Activated CD8-positive, alpha-beta T cell treated with anti-CD3 and anti-CD28 coated beads, Interleukin-2, amount 10 ng/mL, durations not matched to agents 7 days and 5 days (primary cell): ENCODE results near the gene PEX19. TPM values are rescaled to one million over a fixed set of nuclear protein-coding genes. Genes with fewer than 3 reads are reported as not detected.

Source experiments
- ATAC-seq: fragments of 150-1000 bp; cut with Tn5 transposase; one replicate; pipeline ENCODE4 v1.10.0; 2021; ENCODE audit warnings: moderate library complexity
- CTCF ChIA-PET: fragments of 350-600 bp; sonication (Branson Sonifier 250); formaldehyde crosslinking; loops from one replicate; lab custom pipeline; 2021; ENCODE audit warnings: antibody characterized with exemption; lab: Charles Lee
- POLR2A ChIA-PET: fragments of 350-600 bp; sonication (Branson Sonifier 250); formaldehyde crosslinking; loops from one replicate; lab custom pipeline; 2021; ENCODE audit warnings: antibody characterized with exemption; lab: Charles Lee
- DNase-seq: peaks from one replicate; pipeline ENCODE4 v3.0.0-alpha.2; 2020
- H3K27ac Mint-ChIP-seq: one replicate; pipeline ENCODE4 v1.8.0; 2021; ENCODE audit warnings: mild to moderate bottlenecking, mixed read lengths
- H3K27me3 Mint-ChIP-seq: one replicate; pipeline ENCODE4 v1.8.0; 2021; ENCODE audit warnings: low read depth, mixed read lengths
- H3K36me3 Mint-ChIP-seq: one replicate; pipeline ENCODE4 v1.8.0; 2021; ENCODE audit warnings: low read depth, mixed read lengths
- H3K4me1 Mint-ChIP-seq: one replicate; pipeline ENCODE4 v1.8.0; 2021; ENCODE audit warnings: low read depth, mixed read lengths
- H3K4me3 Mint-ChIP-seq: one replicate; pipeline ENCODE4 v1.8.0; 2021; ENCODE audit warnings: mild to moderate bottlenecking, mixed read lengths
- H3K9me3 Mint-ChIP-seq: one replicate; pipeline ENCODE4 v1.8.0; 2022; ENCODE audit warnings: mixed read lengths; ENCODE audit not compliant: insufficient read depth
- total RNA-seq, 2 experiments: library from RNA; stranded (reverse); gene quantifications; one replicate each; pipeline ENCODE4 v1.2.3, GENCODE V29; 2021

PEX19 gene
- 10 to 100 TPM; 42.3 to 42.7 TPM for total RNA-seq

GRCh38 chr1:160284782-160285344, at the start of gene PEX19:
Gene PEX19 (minus strand): TSS chr1:160285133. CDS start chr1:160285124, 9 bp downstream.
- H3K4me3 Mint-ChIP-seq: peak within 1 kb of the TSS; percentile 96
- peaks cover 20% of the 10 kb centered on the region for H3K4me1 Mint-ChIP-seq
- ATAC-seq (peak; percentile 100), DNase-seq (peak; percentile 96)
- ChIA-PET POLR2A (interaction anchor here (0.8 to 2.7 kb wide), 11 partner anchors 9 to 184 kb away, joined by 3 to 38 read pairs (median 4); partner anchors contain the start of gene DCAF8), CTCF (interaction anchor here (0.6 to 2.3 kb wide), 12 partner anchors 9 to 334 kb away, joined by 3 to 15 read pairs (median 3); partner anchors contain the start of gene DCAF8)
- peaks cover 32% of the 10 kb centered on the region for H3K36me3 Mint-ChIP-seq
- no peaks in the 10 kb centered on the region for H3K9me3 Mint-ChIP-seq
- H3K27ac Mint-ChIP-seq: peak within 1 kb of the TSS; percentile 92
- no peaks in the 10 kb centered on the region for H3K27me3 Mint-ChIP-seq

DNA sequence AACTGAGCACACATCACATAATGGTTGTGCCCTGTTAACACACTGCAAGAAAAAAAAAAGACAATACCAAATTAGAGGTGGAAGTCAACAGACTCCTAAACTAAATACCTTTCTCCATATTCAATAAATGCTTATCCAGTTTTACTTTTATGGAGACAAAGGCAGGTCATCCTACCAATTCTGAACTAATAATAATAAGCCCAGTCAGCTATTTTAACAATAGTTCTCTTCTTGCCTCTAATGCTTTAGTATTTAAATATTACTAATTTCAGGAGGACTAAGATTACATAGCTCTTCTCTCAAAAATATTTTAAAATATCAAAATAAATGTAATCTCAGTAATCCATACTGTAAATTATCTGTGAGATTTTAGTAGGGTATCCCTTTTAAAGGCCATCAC, 47.6 kb upstream of the PEX19 start:
- POLR2A ChIA-PET: no interaction called here
- ATAC-seq (no peak), DNase-seq (no peak)
- Mint-ChIP-seq H3K36me3 (peaks cover 55% of the 10 kb centered on the region), H3K4me1 (no peaks in the 10 kb centered on the region), H3K27me3 (no peaks in the 10 kb centered on the region), H3K27ac (no peak overlapping the region), H3K4me3 (no peak overlapping the region), H3K9me3 (no peaks in the 10 kb centered on the region)
- CTCF ChIA-PET: interaction anchor here (0.7 to 3.1 kb wide), 4 partner anchors 14 to 49 kb away, joined by 3 to 16 read pairs (median 5); no protein-coding TSS in a partner anchor

GRCh38 chr1:160330119-160330518, 45.2 kb upstream of the PEX19 start:
- ATAC-seq (no peak), DNase-seq (no peak)
- Mint-ChIP-seq H3K27ac (no peak overlapping the region), H3K36me3 (peaks cover 66% of the 10 kb centered on the region), H3K4me3 (no peak overlapping the region), H3K27me3 (no peaks in the 10 kb centered on the region), H3K9me3 (no peaks in the 10 kb centered on the region), H3K4me1 (no peaks in the 10 kb centered on the region)
- POLR2A ChIA-PET: interaction anchor here (0.6 to 0.9 kb wide), 2 partner anchors 55 to 277 kb away, joined by 3 read pairs; no protein-coding TSS in a partner anchor
- CTCF ChIA-PET: interaction anchor here (0.7 to 2.5 kb wide), 2 partner anchors 9 to 39 kb away, joined by 5 to 9 read pairs; no protein-coding TSS in a partner anchor

DNA sequence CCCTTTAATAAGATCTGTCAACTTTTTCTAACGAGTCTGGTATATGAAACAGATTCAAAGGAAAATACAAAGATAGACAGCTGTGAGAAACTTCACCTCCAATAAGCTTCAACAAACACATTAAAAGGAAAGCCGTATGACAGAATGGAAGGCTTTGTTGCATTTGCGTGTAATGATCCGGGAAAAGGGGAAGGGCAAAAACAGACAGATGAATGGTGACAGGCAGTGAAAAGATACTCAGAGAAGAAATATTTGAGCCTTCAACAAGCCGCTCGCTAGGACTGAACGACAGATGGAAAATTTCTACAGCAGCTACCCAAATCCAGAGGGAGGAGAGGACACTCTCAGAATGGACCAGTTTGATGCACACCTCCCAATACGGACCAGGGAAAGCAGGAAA, 43.3 kb upstream of the PEX19 start:
- Mint-ChIP-seq H3K4me1 (no peaks in the 10 kb centered on the region), H3K36me3 (peaks cover 68% of the 10 kb centered on the region), H3K27ac (no peak overlapping the region), H3K27me3 (no peaks in the 10 kb centered on the region), H3K9me3 (no peaks in the 10 kb centered on the region), H3K4me3 (no peak overlapping the region)
- ATAC-seq: no peak
- DNase-seq: no peak
- CTCF ChIA-PET: interaction anchor here (0.6 to 2.5 kb wide), 7 partner anchors 11 to 135 kb away, joined by 3 to 9 read pairs (median 3); no protein-coding TSS in a partner anchor
- POLR2A ChIA-PET: no interaction called here

GRCh38 chr1:160326418-160326817, 41.5 kb upstream of the PEX19 start:
- CTCF ChIA-PET: interaction anchor here (1.5 kb wide), 1 partner anchor 35 kb away, joined by 7 read pairs; no protein-coding TSS in a partner anchor
- ATAC-seq (no peak), DNase-seq (no peak)
- Mint-ChIP-seq H3K4me1 (no peaks in the 10 kb centered on the region), H3K27ac (no peak overlapping the region), H3K27me3 (no peaks in the 10 kb centered on the region), H3K4me3 (no peak overlapping the region), H3K9me3 (no peaks in the 10 kb centered on the region), H3K36me3 (peaks cover 72% of the 10 kb centered on the region)
- POLR2A ChIA-PET: no interaction called here

DNA sequence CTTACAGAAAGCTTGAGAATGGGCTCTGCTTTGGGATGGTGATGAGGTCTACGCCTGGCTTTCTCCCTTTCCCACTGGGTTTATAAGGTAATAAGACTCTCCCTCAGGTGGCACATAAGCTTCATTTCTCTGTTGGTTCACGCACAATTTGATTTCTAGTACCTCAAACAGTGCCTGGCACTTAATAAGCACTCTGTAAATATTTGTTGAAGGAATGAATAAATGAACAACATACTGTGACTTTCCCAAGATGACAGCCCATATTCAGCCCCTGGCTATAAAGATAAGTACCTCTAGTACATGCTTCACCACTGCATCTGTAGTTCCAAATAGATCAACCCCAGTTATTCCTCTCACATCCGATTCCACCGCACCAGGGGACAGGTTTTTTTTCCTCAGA, 40.3 kb upstream of the PEX19 start:
- H3K9me3 Mint-ChIP-seq: no peaks in the 10 kb centered on the region
- POLR2A ChIA-PET: interaction anchor here (0.6 kb wide), 1 partner anchor 99 kb away, joined by 3 read pairs; no protein-coding TSS in a partner anchor
- CTCF ChIA-PET: interaction anchor here (1.3 kb wide), 1 partner anchor 34 kb away, joined by 6 read pairs; no protein-coding TSS in a partner anchor
- no peaks in the 10 kb centered on the region for H3K4me1 Mint-ChIP-seq
- ATAC-seq (no peak), DNase-seq (no peak)
- no peak overlapping the region for H3K27ac Mint-ChIP-seq
- H3K4me3 Mint-ChIP-seq: no peak overlapping the region
- no peaks in the 10 kb centered on the region for H3K27me3 Mint-ChIP-seq
- peaks cover 75% of the 10 kb centered on the region for H3K36me3 Mint-ChIP-seq

- CTCF ChIA-PET: interaction anchor here (1.9 to 2.2 kb wide), 2 partner anchors 31 to 70 kb away, joined by 6 to 7 read pairs; no protein-coding TSS in a partner anchor
- H3K27ac Mint-ChIP-seq: no peak overlapping the region
- H3K36me3 Mint-ChIP-seq: peaks cover 72% of the 10 kb centered on the region
Measured at GRCh38 chr1:160322831-160323230, 37.9 kb upstream of the PEX19 start.

GRCh38 chr1:160315359-160315758, 30.4 kb upstream of the PEX19 start:
- CTCF ChIA-PET: interaction anchor here (2.1 kb wide), 1 partner anchor 24 kb away, joined by 13 read pairs; no protein-coding TSS in a partner anchor
- Mint-ChIP-seq H3K4me1 (no peaks in the 10 kb centered on the region), H3K9me3 (no peaks in the 10 kb centered on the region), H3K27ac (peak overlapping the region; percentile 21), H3K4me3 (no peak overlapping the region), H3K27me3 (no peaks in the 10 kb centered on the region), H3K36me3 (peaks cover 77% of the 10 kb centered on the region)
- POLR2A ChIA-PET: interaction anchor here (0.6 kb wide), 1 partner anchor 368 kb away, joined by 4 read pairs; no protein-coding TSS in a partner anchor
- ATAC-seq (no peak), DNase-seq (no peak)

More at GRCh38 chr1:160322831-160323230, 37.9 kb upstream of the PEX19 start:
- ATAC-seq (no peak), DNase-seq (no peak)
- POLR2A ChIA-PET: no interaction called here
- H3K4me1 Mint-ChIP-seq: no peaks in the 10 kb centered on the region
- no peaks in the 10 kb centered on the region for H3K9me3 Mint-ChIP-seq
- no peaks in the 10 kb centered on the region for H3K27me3 Mint-ChIP-seq
- H3K4me3 Mint-ChIP-seq: no peak overlapping the region

- Mint-ChIP-seq H3K4me1 (no peaks in the 10 kb centered on the region), H3K27ac (no peak overlapping the region), H3K36me3 (peaks cover 69% of the 10 kb centered on the region), H3K4me3 (no peak overlapping the region), H3K9me3 (no peaks in the 10 kb centered on the region), H3K27me3 (no peaks in the 10 kb centered on the region)
- no peak for ATAC-seq
- POLR2A ChIA-PET: no interaction called here
- CTCF ChIA-PET: no interaction called here
- no peak for DNase-seq
Measured at GRCh38 chr1:160309571-160309970, 24.6 kb upstream of the PEX19 start.

GRCh38 chr1:160309185-160309557, 24.2 kb upstream of the PEX19 start:
- Mint-ChIP-seq H3K27me3 (no peaks in the 10 kb centered on the region), H3K4me1 (no peaks in the 10 kb centered on the region), H3K4me3 (no peak overlapping the region), H3K9me3 (no peaks in the 10 kb centered on the region), H3K27ac (no peak overlapping the region), H3K36me3 (peaks cover 68% of the 10 kb centered on the region)
- ATAC-seq (no peak), DNase-seq (no peak)
- POLR2A ChIA-PET: no interaction called here
- CTCF ChIA-PET: interaction anchor here (2.0 kb wide), 1 partner anchor 18 kb away, joined by 14 read pairs; no protein-coding TSS in a partner anchor

GRCh38 chr1:160308451-160309184, 23.7 kb upstream of the PEX19 start:
- CTCF ChIA-PET: interaction anchor here (1.6 to 2.0 kb wide), 2 partner anchors 17 to 57 kb away, joined by 3 to 14 read pairs; no protein-coding TSS in a partner anchor
- Mint-ChIP-seq H3K36me3 (peaks cover 65% of the 10 kb centered on the region), H3K9me3 (no peaks in the 10 kb centered on the region), H3K4me1 (no peaks in the 10 kb centered on the region), H3K4me3 (no peak overlapping the region), H3K27ac (no peak overlapping the region), H3K27me3 (no peaks in the 10 kb centered on the region)
- DNase-seq: no peak
- POLR2A ChIA-PET: no interaction called here
- ATAC-seq: no peak
